GM21526 (cell line): ENCODE results near the gene TTYH3.
A peak's percentile ranks its signal among the peaks of the same experiment; 100 is the strongest.

Source experiments
- ATAC-seq: cut with Tn5 transposase; IDR thresholded peaks from one replicate; pipeline ENCODE4 v1.9.1; 2021; ENCODE audit warnings: moderate library complexity; ENCODE audit not compliant: unreplicated experiment, low FRiP score

The TTYH3 gene

DNA sequence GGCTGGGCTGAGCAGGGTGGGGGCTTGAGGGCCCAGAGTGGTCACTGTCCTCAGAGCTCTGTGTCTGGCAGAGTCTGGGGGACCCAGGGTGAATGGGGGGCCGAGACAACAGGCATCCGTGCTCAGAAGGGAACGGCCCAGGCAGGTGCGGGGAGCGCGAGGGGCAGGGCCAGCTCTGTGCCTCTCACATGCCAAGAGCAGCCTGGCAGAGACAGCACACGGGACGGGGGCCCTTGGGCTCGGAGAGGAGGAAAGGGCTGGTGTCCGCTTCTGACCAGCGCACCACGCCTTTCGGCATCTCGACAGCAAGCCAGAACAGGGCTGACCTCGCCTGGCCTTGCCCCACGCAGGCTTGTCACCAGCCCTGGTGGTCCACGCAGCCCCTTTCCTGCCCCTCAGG is 69.6 kb downstream of the TTYH3 start:
- no peak for ATAC-seq

DNA sequence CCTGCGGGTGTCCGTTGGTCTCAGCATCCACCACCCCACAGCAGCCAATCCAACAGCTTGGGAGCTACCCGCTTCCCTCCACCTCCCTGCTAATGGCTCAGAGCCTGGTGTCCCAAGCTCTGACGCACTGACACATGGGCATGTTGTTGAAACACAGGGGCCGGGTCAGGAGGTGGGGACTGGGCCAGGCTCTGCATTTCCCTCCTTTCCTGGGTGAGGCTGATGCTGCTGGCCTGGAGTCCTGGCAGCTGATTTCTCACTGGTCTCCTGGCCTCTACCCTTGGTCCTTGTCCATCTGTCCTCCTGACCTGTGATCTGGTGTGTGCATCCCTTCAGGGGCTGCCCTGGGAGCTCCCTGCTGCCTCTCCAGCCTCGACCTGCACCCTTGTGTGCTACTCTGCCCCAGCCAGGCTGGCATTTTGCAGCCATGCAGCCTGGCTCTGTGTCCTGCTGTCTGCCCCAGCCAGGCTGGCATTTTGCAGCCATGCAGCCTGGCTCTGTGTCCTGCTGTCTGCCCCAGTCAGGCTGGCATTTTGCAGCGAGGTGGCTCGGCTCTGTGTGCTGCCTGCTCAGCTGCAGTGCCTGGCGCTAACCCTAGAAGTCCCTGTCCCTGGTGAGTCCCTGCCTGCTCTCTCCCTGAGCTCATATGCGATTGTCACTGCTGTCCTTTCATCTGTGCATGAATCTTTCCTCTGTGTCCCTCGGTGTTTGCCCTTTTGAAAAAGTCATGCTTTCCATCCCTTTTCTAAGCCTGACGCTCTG is 70.2 kb downstream of the TTYH3 start:
- ATAC-seq = no peak

DNA sequence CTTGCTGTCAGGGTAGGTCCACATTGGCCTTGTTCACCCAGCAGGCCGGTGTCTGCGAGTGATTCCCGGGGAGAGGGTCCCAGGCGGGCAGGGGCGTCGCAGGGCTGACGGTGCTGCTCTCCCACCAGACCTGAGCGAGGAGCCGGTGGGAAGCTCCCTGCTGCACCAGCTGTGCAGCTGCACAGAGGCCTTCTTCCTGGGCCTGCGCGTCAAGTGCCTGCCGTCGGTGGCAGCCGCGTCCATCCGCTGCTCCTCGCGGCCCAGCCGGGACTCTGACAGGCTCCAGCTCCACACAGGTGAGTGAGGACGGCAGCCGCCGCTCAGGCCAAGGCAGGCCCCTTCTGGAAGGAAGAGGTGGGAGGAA is 70.8 kb downstream of the TTYH3 start:
- no peak for ATAC-seq

DNA sequence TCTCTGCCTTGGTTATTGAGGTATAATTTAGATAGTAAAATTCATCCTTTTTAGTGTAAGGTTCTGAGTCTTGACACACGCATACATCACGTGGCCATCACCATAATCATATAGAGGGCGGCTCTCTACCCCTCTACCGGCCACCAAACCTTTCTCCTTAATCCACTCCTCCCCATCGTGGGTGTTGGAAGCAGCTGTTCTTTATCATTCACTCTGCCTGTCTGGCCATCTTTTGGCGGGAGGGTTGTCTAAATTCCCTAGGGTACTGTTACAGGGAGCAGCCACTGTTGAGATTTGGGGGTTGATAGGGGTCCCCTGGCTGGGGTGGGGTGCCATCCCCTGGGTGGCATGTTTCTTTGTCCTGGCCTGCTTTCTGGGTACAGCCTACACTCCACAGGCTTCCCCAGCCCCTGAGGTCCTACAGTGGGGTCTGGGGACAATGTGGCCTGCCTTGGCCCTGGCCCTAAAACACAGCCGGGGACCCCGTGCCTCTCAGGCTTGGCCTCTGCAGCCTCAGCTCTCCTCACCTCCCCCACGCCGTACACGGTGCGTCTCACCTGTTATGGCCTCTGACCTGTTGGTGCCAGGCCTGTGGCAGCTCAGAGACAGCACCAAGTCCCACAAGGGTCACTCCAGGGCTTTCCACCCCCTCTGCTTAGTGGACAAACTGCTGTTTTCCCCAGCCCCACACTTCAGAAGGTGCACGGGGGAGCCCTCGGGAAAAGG is 73.7 kb downstream of the TTYH3 start:
- no peak for ATAC-seq

DNA sequence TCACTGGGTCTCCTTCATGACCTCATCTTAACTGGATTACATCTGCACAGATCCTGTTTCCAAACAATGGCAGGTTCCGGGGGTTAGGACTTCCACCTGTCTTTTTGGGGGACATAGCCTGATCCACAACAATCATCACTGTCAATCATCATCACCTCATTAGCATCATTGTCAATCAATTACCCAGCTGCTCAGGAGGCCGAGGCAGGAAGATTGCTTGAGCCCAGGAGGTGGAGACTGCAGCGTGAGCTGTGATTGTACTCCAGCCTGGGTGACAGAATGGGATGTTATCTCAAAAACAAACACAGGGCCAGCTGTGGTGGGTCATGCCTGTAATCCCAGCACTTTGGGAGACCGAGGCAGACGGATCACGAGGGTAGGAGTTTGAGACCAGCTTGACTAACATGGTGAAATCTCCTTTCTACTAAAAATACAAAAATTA is 74.9 kb downstream of the TTYH3 start:
- no peak for ATAC-seq

DNA sequence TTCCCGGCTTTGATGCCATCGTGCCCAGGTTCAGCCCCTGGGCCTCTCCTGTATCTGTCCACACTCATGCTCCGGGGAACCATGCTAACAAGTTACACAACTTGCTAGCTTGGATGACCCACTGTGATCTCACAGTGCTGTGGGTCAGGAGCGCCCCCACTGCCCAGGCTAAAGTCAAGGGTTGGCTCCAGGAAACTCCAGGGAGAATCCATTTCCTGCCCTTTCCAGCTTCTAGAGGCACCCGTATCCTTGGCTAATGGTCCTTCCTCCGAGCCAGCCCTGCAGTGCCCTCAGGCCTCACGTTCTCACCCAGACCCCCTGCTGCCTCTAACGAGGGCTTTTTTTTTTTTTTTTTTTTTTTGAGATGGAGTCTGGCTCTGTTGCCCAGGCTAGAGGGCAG is 75.7 kb downstream of the TTYH3 start:
- no peak for ATAC-seq

DNA sequence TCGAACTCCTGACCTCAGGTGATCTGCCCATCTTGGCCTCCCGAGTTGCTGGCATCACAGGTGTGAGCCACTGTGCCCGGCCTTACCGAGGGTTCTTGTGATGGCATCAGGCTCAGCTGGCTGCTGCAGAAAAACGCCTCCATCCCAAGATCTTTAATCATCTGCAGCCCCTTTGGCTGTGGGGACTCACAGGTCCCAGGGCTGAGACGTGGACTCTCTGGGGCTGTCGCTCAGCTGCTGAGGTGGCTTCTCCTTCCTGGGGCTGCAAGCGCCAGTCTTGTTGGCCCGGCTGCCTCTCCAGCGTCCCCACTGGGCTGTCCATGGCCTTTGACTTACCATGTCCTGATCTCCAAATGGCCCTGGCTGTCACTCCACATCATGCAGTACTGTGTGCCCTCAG is 76.3 kb downstream of the TTYH3 start:
- ATAC-seq = no peak

DNA sequence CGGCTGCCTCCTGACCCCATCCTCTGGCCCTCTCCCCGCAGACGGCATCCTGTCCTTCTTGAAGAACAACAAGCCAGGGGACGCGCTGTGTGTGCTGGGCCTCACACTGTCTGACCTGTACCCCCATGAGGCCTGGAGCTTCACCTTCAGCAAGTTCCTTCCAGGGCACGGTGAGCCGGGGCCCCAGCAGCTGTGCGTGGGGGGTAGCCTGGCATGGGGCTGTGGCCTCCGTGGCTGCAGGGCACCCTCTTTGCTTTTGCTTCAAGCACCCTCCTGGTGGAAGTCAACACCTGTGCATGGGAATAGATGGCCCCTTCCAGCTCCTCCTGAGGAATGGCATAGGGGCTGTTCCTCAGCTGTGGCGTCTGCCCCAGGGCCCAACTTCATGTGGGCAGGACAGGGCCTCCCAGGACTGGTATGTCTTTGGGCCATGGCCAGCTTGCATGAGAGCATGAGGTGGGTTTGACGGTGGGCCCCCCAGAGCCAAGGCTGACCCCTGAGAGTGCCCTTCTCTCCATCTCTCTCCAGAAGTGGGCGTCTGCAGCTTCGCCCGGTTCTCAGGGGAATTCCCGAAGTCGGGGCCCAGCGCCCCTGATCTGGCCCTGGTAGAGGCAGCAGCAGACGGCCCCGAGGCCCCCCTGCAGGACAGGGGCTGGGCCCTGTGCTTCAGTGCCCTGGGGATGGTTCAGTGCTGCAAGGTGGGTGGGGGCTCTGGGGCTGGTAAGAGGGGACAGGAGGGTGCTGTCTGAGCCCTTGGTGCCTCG is 76.9 kb downstream of the TTYH3 start:
- no peak for ATAC-seq

DNA sequence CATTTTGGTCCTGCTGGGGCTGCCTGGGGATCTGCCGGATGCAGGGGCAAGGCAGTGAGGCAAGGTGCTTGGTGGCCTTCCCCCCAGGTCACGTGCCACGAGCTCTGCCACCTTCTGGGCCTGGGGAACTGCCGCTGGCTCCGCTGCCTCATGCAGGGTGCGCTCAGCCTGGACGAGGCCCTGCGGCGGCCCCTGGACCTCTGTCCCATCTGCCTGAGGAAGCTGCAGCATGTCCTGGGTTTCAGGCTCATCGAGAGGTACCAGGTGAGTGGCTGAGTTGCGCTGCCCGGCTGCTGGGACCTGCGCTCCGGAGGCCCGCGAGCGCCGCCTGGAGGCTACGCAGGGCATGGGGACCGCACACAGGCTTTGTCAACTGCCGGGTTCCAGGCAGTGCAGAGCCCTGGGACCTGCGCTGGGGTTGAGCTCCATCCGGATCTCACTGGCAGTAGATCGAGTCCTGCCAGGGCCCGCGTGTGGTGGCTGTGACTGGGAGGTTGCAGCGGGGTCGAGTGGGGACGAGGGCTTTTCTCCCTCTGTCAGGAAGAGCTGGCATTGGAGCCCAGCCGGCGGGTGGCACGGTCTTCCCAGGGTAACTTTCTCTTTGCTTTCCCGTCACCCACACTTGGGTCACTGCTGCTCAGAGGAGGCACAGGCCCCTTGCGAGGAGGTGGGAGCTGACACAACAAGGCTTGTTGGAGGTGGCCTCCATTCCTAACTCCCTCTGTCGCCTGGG is 77.9 kb downstream of the TTYH3 start:
- peak; percentile 79 for ATAC-seq

DNA sequence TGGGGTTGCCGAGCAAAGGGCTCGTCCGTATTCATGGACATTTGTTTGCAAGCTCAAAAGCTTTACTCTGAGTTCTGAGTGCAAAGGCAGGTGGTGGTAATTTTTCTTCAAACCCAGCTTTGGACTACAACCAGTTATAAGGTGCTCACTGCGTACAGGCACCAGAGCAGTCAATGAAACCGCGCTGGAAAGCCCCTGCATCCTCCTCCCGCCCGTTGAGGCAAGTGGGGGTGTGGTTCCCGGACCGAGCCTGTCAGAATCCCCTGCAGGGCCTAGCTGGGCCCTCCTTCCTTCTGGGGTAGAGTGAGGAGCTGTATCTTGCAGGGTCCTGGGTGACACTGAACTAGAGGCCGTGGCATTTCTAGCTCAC is 78.5 kb downstream of the TTYH3 start:
- peak; percentile 50 for ATAC-seq

DNA sequence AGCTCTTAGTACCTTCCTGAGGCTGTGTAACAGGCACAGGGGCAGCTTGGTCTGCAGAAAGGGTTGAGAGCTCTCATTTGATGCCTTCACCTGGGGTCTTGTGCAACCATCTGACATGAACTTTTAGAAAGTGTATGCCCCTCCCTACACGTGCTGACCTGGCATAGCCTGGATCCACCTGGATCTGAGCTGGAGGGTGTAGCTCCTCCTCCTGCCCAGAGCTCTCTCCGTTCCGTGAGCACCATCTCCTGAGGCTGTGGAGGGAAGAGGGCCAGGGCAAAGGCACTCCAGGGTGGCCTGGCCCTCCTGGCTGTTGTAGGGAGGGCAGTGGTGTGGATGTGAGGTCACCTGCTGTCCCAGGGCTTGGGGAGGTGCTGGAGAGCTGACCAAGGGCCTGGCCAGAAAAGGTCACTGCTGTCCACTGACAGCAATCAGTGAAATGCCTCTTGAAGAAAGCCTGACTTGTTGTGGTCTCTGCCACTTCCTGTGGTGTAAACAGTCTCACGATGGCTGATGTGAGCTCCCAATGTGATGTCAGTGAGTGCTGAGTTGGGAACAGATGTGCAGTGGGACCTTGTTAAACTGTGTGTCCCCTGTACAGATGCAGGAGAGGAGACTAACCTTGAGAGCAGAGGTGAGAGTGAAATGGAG is 79.2 kb downstream of the TTYH3 start:
- no peak for ATAC-seq

DNA sequence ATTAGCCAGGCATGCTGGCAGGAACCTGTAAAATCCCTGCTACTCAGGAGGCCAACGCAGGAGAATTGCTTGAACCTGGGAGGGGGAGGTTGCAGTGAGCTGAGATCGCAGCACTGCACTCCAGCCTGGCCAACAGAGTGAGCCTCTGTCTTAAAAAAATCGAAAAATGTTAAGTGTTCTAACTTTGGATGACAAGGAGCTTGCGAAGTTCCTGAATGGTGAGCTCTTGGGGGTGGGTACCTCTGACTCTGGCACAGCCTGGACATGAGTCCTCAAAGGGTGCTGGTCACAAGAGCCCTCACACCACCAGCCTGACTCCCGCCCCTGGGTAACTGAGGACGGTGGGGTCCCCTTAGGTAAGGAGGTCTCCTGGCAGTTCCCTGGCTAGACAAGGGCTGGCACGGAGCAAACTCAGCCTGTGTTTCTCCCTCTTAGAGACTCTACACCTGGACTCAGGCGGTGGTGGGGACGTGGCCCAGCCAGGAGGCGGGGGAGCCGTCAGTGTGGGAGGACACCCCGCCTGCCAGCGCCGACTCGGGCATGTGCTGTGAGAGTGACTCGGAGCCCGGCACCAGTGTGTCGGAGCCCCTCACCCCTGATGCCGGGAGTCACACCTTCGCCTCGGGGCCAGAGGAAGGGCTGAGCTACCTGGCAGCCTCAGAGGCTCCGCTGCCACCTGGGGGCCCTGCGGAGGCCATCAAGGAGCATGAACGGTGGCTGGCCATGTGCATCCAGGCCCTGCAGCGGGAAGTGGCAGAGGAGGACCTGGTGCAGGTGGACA is 80.3 kb downstream of the TTYH3 start:
- ATAC-seq = no peak

DNA sequence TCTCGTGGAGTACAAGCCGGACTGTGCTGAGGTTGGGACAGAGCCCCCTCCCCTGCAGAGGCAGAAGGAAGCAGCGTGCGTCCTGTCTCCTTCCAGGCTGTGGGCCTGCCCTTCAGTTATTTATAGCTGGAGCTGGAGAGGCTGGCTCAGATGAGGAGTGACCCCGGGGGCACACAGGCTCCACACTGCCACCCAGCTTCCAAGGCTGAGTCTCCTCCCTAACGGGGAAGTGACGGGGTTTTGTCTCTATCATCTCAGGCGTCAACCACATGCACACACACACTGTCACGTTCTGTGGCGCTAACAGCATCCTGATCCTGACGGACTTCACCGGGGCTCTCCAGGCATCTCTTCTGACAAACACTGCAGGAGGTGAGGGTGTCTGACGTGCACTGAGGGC is 81.6 kb downstream of the TTYH3 start:
- ATAC-seq = no peak

DNA sequence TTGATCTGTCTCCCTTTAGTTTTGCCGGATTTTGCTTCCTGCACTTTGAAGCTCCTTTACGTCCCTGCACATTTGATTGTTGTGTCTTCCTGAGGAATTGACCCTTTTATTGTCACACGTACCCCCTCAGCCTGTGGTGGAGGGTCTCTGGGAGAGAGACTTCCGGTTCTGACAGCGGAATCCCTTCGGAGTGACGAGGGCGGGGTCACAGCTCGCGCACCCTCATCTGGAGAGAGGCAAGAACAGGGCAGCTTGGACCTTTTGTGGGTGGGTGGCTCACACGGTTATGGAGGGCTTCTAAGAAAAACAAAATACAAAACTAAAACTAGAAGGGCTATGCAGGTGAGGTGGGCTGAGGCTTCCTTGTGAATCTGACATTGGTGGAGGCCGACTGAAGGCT is 82.2 kb downstream of the TTYH3 start:
- no peak for ATAC-seq
